Nephron progenitor cell (in vitro differentiated cells): Measurements from ENCODE around the gene SPAG9.
A peak's percentile ranks its signal among the peaks of the same experiment; 100 is the strongest.

ENCODE experiments used
- DNase-seq: peaks from one replicate; pipeline ENCODE4 v3.0.0; 2021
- H3K27ac Mint-ChIP-seq: 2 replicates; pipeline ENCODE4 v1.8.0; 2021; ENCODE audit warnings: mild to moderate bottlenecking, moderate library complexity, mixed read lengths
- H3K27me3 Mint-ChIP-seq: 2 replicates; pipeline ENCODE4 v1.8.0; 2021; ENCODE audit warnings: mild to moderate bottlenecking, low read depth, mixed read lengths; ENCODE audit not compliant: poor library complexity
- H3K36me3 Mint-ChIP-seq: 2 replicates; pipeline ENCODE4 v1.8.0; 2021; ENCODE audit warnings: low read depth, mixed read lengths
- H3K4me1 Mint-ChIP-seq: 2 replicates; pipeline ENCODE4 v1.8.0; 2021; ENCODE audit warnings: mixed read lengths
- H3K4me3 Mint-ChIP-seq: 2 replicates; pipeline ENCODE4 v1.8.0; 2021; ENCODE audit warnings: mild to moderate bottlenecking, moderate library complexity, mixed read lengths
- H3K9me3 Mint-ChIP-seq: 2 replicates; pipeline ENCODE4 v1.8.0; 2021; ENCODE audit warnings: mild to moderate bottlenecking, moderate library complexity, mixed read lengths
- TF ChIP-seq, protein P1 (sequence below): fragments of 200-600 bp; sonication (generic); IDR thresholded peaks from 2 replicates; pipeline ENCODE4 v1.5.0; 2021; ENCODE audit warnings: antibody characterized with exemption

SPAG9 gene

DNA sequence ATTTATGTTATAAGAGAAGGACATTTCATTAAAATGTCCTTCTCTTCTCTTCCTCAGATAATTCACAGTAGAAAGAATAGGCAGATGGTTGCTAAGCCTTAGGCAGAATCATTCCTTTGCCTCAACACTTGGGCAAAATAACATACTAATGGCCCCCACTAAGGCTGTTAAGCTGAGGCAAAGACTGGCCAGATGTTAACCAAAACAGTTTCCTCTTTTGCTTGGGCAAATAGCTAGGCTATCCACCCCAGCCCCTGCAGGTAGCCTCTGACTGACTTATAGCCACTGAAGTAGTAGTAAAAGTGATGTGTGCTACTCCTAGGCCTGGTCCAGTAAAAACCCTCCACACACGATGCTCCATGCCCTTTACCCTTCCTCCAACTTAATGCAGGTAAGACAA lies 55.2 kb downstream of the SPAG9 start:
- Mint-ChIP-seq H3K36me3 (peaks cover 9% of the 10 kb centered on the region), H3K27ac (peak overlapping the region; percentile 39), H3K4me3 (no peak overlapping the region), H3K4me1 (no peaks in the 10 kb centered on the region), H3K9me3 (no peaks in the 10 kb centered on the region), H3K27me3 (no peaks in the 10 kb centered on the region)
- no peak for DNase-seq
- TF ChIP-seq, protein P1, sequence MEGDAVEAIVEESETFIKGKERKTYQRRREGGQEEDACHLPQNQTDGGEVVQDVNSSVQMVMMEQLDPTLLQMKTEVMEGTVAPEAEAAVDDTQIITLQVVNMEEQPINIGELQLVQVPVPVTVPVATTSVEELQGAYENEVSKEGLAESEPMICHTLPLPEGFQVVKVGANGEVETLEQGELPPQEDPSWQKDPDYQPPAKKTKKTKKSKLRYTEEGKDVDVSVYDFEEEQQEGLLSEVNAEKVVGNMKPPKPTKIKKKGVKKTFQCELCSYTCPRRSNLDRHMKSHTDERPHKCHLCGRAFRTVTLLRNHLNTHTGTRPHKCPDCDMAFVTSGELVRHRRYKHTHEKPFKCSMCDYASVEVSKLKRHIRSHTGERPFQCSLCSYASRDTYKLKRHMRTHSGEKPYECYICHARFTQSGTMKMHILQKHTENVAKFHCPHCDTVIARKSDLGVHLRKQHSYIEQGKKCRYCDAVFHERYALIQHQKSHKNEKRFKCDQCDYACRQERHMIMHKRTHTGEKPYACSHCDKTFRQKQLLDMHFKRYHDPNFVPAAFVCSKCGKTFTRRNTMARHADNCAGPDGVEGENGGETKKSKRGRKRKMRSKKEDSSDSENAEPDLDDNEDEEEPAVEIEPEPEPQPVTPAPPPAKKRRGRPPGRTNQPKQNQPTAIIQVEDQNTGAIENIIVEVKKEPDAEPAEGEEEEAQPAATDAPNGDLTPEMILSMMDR: no peak

DNA sequence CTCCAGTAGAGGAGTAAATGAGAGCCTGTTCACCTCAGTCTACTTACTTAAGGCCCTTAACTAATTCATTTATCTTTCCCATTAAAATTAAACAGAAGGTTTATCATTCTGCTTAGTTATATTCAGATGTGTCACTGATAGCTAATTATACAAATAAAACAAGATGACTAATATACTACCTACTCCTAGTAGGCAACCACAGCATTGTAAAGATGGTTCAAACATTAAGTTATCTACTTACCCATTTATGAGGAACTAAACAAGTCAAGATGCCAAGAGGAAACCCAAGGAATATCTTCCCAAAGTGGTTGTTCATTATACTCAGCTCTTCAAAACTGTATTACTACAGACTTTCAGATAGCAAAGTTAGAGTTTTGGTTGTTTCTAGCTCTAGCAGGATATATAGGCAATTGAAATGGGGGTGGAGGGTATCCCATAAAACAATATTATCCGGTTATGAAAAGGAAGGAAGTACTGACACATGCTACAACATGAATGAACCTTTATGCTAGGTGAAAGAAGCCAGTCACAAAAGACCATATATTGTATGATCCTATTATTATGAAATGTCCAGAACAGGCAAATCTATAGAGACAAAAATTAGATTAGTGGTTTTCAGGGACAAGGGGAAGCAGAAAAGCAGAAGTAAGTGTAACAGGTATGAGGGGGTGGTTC lies 56.5 kb downstream of the SPAG9 start:
- Mint-ChIP-seq H3K36me3 (peaks cover 9% of the 10 kb centered on the region), H3K4me1 (peaks cover 10% of the 10 kb centered on the region), H3K27me3 (no peaks in the 10 kb centered on the region), H3K4me3 (no peak overlapping the region), H3K27ac (no peak overlapping the region), H3K9me3 (no peaks in the 10 kb centered on the region)
- no peak for DNase-seq
- TF ChIP-seq, protein P1: no peak

DNA sequence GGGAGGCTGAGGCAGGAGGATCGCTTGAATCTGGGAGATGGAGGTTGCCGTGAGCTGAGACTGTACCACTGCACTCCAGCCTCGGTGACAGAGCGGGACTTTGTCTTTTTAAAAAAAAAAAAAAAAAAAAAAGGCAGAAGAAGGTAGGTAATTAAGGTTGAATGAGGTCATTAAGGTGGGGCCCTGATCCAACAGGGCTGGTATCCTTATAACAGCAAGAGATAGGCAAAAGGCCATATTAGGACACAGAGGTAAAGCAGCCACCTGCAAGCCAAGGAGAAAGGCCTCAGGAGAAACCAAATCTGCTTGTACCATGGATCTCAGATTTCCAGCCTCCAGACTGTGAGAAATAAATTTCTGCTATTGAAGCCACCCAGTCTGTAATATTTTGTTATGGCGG lies 60.3 kb downstream of the SPAG9 start:
- no peak overlapping the region for H3K4me3 Mint-ChIP-seq
- H3K27ac Mint-ChIP-seq: no peak overlapping the region
- peaks cover 27% of the 10 kb centered on the region for H3K4me1 Mint-ChIP-seq
- H3K36me3 Mint-ChIP-seq: peaks cover 9% of the 10 kb centered on the region
- H3K27me3 Mint-ChIP-seq: no peaks in the 10 kb centered on the region
- TF ChIP-seq, protein P1: no peak
- H3K9me3 Mint-ChIP-seq: no peaks in the 10 kb centered on the region
- DNase-seq: no peak

DNA sequence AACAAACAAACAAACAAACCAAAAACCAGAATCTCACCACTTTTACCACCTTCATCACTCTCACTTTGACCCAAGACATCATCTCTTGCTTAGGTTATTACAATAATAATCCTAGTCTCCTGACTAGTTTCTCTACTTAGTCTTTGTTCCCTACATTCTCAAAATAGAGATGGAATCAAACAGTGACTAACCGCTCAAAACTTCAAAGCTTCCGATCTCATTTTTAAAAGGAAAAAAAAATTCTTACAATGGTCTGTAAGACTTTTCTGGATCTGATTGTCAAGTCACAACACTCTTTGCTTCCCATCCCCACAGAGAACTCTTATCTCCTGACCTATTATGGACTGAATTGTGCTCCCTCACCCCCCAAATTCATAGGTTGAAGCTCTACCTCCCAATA lies 60.9 kb downstream of the SPAG9 start:
- Mint-ChIP-seq H3K9me3 (no peaks in the 10 kb centered on the region), H3K4me3 (no peak overlapping the region), H3K4me1 (peaks cover 27% of the 10 kb centered on the region), H3K27me3 (no peaks in the 10 kb centered on the region), H3K27ac (no peak overlapping the region), H3K36me3 (peaks cover 9% of the 10 kb centered on the region)
- TF ChIP-seq, protein P1: no peak
- DNase-seq: no peak

DNA sequence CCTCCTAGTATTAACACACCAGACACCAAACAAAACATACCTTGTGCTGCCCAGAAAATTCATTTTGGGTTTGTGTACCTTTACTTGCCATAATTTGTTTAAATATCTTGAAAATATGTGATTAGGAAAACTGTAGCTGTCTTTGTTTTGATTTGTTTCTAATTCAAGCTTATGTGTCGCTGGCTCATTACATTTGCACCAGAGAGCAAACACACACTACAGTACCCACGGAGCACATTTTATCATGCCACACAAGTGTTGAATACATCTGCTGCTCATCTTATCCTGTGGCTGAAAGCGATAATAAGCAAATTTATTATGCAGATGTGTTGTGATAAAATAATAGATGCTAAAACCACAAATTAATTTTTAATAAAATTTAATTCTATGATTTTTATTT lies 63.1 kb downstream of the SPAG9 start:
- Mint-ChIP-seq H3K4me3 (no peak overlapping the region), H3K27me3 (no peaks in the 10 kb centered on the region), H3K27ac (peak overlapping the region; percentile 95), H3K9me3 (no peaks in the 10 kb centered on the region), H3K4me1 (peaks cover 27% of the 10 kb centered on the region), H3K36me3 (no peaks in the 10 kb centered on the region)
- TF ChIP-seq, protein P1: no peak
- no peak for DNase-seq

DNA sequence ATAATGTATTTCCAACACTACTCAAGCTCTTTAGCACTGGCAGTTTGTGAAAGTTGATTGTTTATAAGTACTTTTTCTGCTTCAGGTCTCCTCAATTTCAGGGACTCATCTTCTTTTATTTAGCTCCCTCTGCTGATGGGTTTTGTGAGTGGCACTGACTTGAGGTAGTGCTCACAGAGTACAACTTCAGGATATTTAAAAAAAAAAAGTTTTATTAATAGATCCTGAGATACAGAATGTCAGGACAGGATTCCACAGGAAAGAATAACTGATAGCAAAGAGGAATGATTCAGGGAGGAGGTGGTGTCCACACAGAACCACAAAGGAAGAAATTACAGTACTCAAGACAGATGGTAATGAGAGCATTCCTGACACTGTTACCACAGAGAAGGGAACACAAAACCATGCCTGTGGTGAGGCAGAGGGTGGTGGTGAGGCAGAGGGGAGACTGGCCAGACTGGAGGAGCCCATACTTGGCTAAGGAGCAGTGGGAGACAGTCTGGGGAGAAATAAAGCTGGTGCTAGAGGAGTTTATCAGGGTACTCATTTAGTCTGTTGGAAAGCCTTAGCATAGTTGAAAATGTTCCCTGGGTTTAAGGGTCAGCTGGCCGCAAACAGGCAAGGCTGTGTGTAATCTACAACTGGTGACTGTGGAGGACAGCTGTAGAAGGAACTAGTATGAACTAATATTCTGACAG lies 63.7 kb downstream of the SPAG9 start:
- no peak overlapping the region for H3K4me3 Mint-ChIP-seq

More for the DNA sequence above, 63.7 kb downstream of the SPAG9 start:
- no peaks in the 10 kb centered on the region for H3K27me3 Mint-ChIP-seq
- no peaks in the 10 kb centered on the region for H3K9me3 Mint-ChIP-seq
- peaks cover 27% of the 10 kb centered on the region for H3K4me1 Mint-ChIP-seq
- peak overlapping the region; percentile 95 for H3K27ac Mint-ChIP-seq
- H3K36me3 Mint-ChIP-seq: peaks cover 4% of the 10 kb centered on the region
- DNase-seq: peak; percentile 20
- TF ChIP-seq, protein P1: peak; percentile 57
